A172 (cell line): Measurements from ENCODE around the gene PUM2. TPM values are rescaled to one million over a fixed set of nuclear protein-coding genes. Genes with fewer than 3 reads are reported as not detected.

Experiments used
- DNase-seq: peaks from one replicate; pipeline ENCODE4 v3.0.0-alpha.2; 2015; ENCODE audit warnings: low spot score
- total RNA-seq: library from RNA; depleted of rRNA; stranded (reverse); fragments of >200 nt; shearing (Covaris generic); gene quantifications from 2 replicates; pipeline ENCODE4 v1.2.3, GENCODE V29; 2014; rRNA removed

The PUM2 gene
- total RNA-seq, 1 experiment from 2014 or later: 19.4 TPM

DNA sequence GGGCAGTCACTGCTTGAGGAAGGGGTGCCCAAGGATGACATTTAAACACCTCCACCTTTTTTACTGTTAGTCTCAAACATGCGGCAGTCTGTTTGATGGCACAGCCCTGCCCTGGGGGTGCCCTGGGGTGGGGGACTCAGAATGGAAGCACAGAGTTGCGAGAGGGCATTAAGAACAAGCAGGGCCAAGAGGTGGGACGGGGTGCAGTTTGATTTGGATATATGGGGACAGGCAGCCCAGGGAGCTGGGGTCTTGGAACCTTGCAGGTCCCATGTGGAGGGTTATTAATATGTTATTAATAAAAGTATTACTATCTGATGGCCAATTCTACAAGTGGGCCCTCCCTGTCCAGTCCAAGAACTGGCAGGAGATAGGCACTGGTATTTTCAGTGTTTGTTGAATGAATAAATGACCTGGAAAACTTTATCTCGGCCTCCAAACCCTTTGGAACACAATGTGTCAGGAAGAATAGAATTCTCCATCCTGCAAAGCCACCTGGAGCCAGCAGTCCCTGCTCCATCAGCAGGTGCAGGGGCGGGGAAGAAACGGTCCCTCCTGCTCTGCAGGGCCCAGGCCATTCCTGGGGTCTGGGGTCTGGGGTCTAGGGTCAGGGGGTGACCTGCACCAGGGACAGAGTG lies 150.9 kb downstream of the PUM2 start:
- DNase-seq: no peak

DNA sequence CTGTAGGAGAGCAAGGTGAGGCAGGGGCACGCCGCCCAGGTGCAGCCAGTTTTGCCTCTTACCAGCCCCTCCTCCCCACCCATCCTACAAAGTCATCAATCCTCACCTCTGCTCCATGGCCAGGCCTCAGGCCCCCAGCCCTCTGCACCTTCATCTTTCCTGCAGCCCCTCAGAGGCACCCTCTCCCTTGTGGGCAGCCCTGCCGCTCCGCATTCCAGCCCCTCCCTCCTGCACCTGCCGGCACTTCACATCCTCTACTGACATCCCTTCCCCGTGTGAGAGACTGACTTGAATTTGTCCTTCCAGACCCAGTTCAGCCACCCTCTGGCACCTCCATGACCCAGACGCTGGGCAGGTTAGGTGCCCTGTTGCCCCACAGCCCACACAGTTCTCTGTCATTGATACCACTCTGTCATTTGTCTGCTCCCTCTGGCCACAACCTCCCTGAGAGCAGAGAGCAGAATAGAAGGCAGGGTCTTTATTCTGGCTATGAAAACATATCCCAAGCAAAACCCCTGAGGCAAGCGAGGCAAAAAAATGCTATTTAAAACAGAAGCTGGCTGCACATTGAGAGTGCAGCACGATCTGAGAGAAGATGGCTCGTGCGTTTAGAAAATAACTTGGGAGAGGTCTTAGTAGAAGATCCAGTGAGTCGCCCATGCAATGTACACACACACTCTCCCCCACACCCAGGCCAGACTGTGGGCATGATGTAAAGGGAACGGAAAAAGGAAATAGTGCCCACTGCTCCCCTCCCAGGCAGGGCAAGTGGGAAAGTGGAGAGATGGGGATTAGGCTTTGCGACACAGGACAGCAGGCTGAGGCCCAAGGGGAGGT lies 151.6 kb downstream of the PUM2 start:
- DNase-seq: no peak

Other genes with a start within 250 kb of the PUM2 start
- gene SDC1, start 125.7 kb downstream of the PUM2 start, total RNA-seq: 241 and 257 TPM in 2 replicates
- gene RHOB, start 96.2 kb upstream of the PUM2 start, total RNA-seq: 105 and 175 TPM in 2 replicates